HCT116 (cell line): Measurements from ENCODE around the gene KYAT1. TPM values are rescaled to one million over a fixed set of nuclear protein-coding genes. Genes with fewer than 3 reads are reported as not detected.

Experiments
- ATAC-seq: fragments of 200-7000 bp; cut with Tn5 transposase; 2 replicates; pipeline ENCODE4 v1.9.1; 2020; ENCODE audit warnings: mild to moderate bottlenecking, moderate library complexity
- BruUV-seq: library from RNA; stranded (reverse); fragments of 400-500 nt; replicated peaks from 2 replicates; lab custom pipeline; 2021; lab: Mats Ljungman, UMichigan
- CTCF ChIA-PET: fragments of 300-600 bp; sonication (Branson Sonifier 250); formaldehyde crosslinking; loops from one replicate; lab custom pipeline; 2021; ENCODE audit warnings: antibody characterized with exemption; lab: Charles Lee
- POLR2A ChIA-PET: fragments of 300-600, 350-600 bp; sonication (Branson Sonifier 250); formaldehyde crosslinking; loops from one replicate; lab custom pipeline; 2021; ENCODE audit warnings: antibody characterized with exemption; lab: Charles Lee
- RAD21 ChIA-PET, 2 experiments: fragments of 300-600 bp; sonication (Branson Sonifier 250); formaldehyde crosslinking; loops; one replicate each; lab custom pipeline; 2023; ENCODE audit warnings: low total read pairs in 2 of 2; ENCODE audit not compliant: uncharacterized antibody in 2 of 2, unreplicated experiment in 2 of 2, low non-redundant PET in 1 of 2; lab: Charles Lee
- DNase-seq: peaks from one replicate; pipeline ENCODE4 v3.0.0-alpha.2; 2010; ENCODE audit warnings: low read depth, low spot score
- H2AFZ ChIP-seq: fragments of 200-600 bp; shearing (Covaris generic), sonication (generic); 2 replicates; pipeline ENCODE4 v1.6.1; 2017; ENCODE audit warnings: low read depth, mixed run types, mixed read lengths, antibody characterized with exemption, low read length; ENCODE audit not compliant: poor library complexity, severe bottlenecking
- H3K27ac ChIP-seq: 2 replicates; pipeline ENCODE4 v1.5.1; 2012; ENCODE audit warnings: low read depth, low read length
- H3K27me3 ChIP-seq: fragments of 200-600 bp; sonication (generic); 2 replicates; pipeline ENCODE4 v1.6.1; 2016; ENCODE audit warnings: mixed run types, low read length, mixed read lengths; ENCODE audit not compliant: insufficient read depth
- H3K36me3 ChIP-seq, 2 experiments: fragments of 200-500 bp in 1 of 2; fragments of 200-600 bp in 1 of 2; sonication (Bioruptor generic) in 1 of 2; sonication (generic) in 1 of 2; 2 replicates each; pipeline versions ENCODE4 v1.5.1 to v1.6.1; 2014 to 2016; ENCODE audit warnings: low read length in 2 of 2, inconsistent platforms in 1 of 2, mixed read lengths in 1 of 2, mixed run types in 1 of 2; ENCODE audit not compliant: insufficient read depth in 2 of 2, control insufficient read depth in 1 of 2
- H3K4me1 ChIP-seq, 2 experiments: fragments of 200-600 bp in 1 of 2; sonication (generic) in 1 of 2; 2 replicates each; pipeline versions ENCODE4 v1.5.1 to v1.6.1; 2012 to 2017; ENCODE audit warnings: low read length in 2 of 2, inconsistent platforms in 1 of 2, mild to moderate bottlenecking in 1 of 2, mixed read lengths in 1 of 2, mixed run types in 1 of 2, moderate library complexity in 1 of 2; ENCODE audit not compliant: insufficient read depth in 2 of 2, control insufficient read depth in 1 of 2
- H3K4me2 ChIP-seq: fragments of 200-600 bp; sonication (generic); 2 replicates; pipeline ENCODE4 v1.6.1; 2017; ENCODE audit warnings: mixed run types, low read length, mixed read lengths
- H3K4me3 ChIP-seq, 2 experiments: fragments of 200-600 bp in 1 of 2; sonication (generic) in 1 of 2; replicated peaks in 1 of 2; 2 replicates each; pipeline ENCODE4 v1.5.1; 2011 to 2016; ENCODE audit warnings: low read length in 2 of 2, control low read depth in 1 of 2, low read depth in 1 of 2, mild to moderate bottlenecking in 1 of 2, mixed read lengths in 1 of 2, mixed run types in 1 of 2
- H3K79me2 ChIP-seq: fragments of 200-600 bp; sonication (generic); 2 replicates; pipeline ENCODE4 v1.6.1; 2017; ENCODE audit warnings: mild to moderate bottlenecking, mixed run types, low read length, moderate library complexity, mixed read lengths; ENCODE audit not compliant: insufficient read depth
- H3K9ac ChIP-seq: fragments of 200-600 bp; sonication (generic); 2 replicates; pipeline ENCODE4 v1.6.1; 2016; ENCODE audit warnings: low read length, mixed read lengths
- H3K9me2 ChIP-seq: fragments of 200-600 bp; sonication (generic), shearing (Covaris generic); 2 replicates; pipeline ENCODE4 v1.6.1; 2017; ENCODE audit warnings: mixed run types, mild to moderate bottlenecking, moderate library complexity; ENCODE audit not compliant: insufficient read depth
- H3K9me3 ChIP-seq, 2 experiments: fragments of 200-500 bp in 1 of 2; fragments of 200-600 bp in 1 of 2; sonication (Bioruptor generic) in 1 of 2; sonication (generic) in 1 of 2; 2 replicates each; pipeline ENCODE4 v1.6.1; 2014 to 2017; ENCODE audit warnings: low read length in 2 of 2, mixed read lengths in 2 of 2, inconsistent platforms in 1 of 2, low read depth in 1 of 2, mild to moderate bottlenecking in 1 of 2, mixed run types in 1 of 2, moderate library complexity in 1 of 2; ENCODE audit not compliant: control insufficient read depth in 1 of 2, insufficient read depth in 1 of 2
- H4K20me1 ChIP-seq: fragments of 200-600 bp; sonication (generic), shearing (Covaris generic); 2 replicates; pipeline ENCODE4 v1.6.1; 2017; ENCODE audit warnings: mixed run types, mild to moderate bottlenecking, moderate library complexity; ENCODE audit not compliant: insufficient read depth
- CBX3 ChIP-seq: IDR thresholded peaks from 2 replicates; pipeline ENCODE4 v1.6.1; 2012; ENCODE audit warnings: low read depth
- CTCF ChIP-seq, 3 experiments: fragments of 200-600 bp in 1 of 3; sonication (generic) in 1 of 3; IDR thresholded peaks in 2 of 3; conservative IDR thresholded peaks in 1 of 3; 2 replicates each; pipeline ENCODE4 v1.5.1; 2012 to 2017; ENCODE audit warnings: low read depth in 2 of 3, low read length in 2 of 3, antibody characterized with exemption in 1 of 3, borderline replicate concordance in 1 of 3, control low read depth in 1 of 3, mild to moderate bottlenecking in 1 of 3, mixed read lengths in 1 of 3, mixed run types in 1 of 3, moderate library complexity in 1 of 3; ENCODE audit not compliant: insufficient read depth in 1 of 3
- EGR1 ChIP-seq: IDR thresholded peaks from 2 replicates; pipeline ENCODE4 v1.6.1; 2012; ENCODE audit warnings: low read depth
- ELF1 ChIP-seq: IDR thresholded peaks from 2 replicates; pipeline ENCODE4 v1.6.1; 2012; ENCODE audit warnings: low read depth, borderline replicate concordance
- EZH2 ChIP-seq: fragments of 200-600 bp; sonication (generic); IDR thresholded peaks from 2 replicates; pipeline ENCODE4 v1.6.1; 2017; ENCODE audit warnings: antibody characterized with exemption, mixed run types
- EZH2phosphoT487 ChIP-seq: fragments of 200-600 bp; IDR thresholded peaks from 2 replicates; pipeline ENCODE4 v1.6.1; 2018; ENCODE audit warnings: antibody characterized with exemption, borderline replicate concordance
- FOSL1 ChIP-seq: IDR thresholded peaks from 2 replicates; pipeline ENCODE4 v1.6.1; 2012; ENCODE audit warnings: low read depth
- JUND ChIP-seq: IDR thresholded peaks from 2 replicates; pipeline ENCODE4 v1.6.1; 2012
- POLR2A ChIP-seq: IDR thresholded peaks from 2 replicates; pipeline ENCODE4 v1.7.0; 2011; ENCODE audit warnings: borderline replicate concordance; ENCODE audit not compliant: insufficient read depth, insufficient read length; ENCODE audit errors: extremely low read depth
- POLR2AphosphoS5 ChIP-seq: IDR thresholded peaks from 2 replicates; pipeline ENCODE4 v1.6.1; 2011; ENCODE audit warnings: mild to moderate bottlenecking, low read depth, low read length, moderate library complexity
- RAD21 ChIP-seq: IDR thresholded peaks from 2 replicates; pipeline ENCODE4 v1.6.1; 2012; ENCODE audit warnings: low read depth, mild to moderate bottlenecking
- REST ChIP-seq: IDR thresholded peaks from 2 replicates; pipeline ENCODE4 v1.6.1; 2012; ENCODE audit warnings: low read depth
- SIN3A ChIP-seq: IDR thresholded peaks from 2 replicates; pipeline ENCODE4 v1.6.1; 2012; ENCODE audit warnings: low read depth
- SP1 ChIP-seq: IDR thresholded peaks from 2 replicates; pipeline ENCODE4 v1.6.1; 2012; ENCODE audit warnings: low read depth
- SRF ChIP-seq: IDR thresholded peaks from 2 replicates; pipeline ENCODE4 v1.6.1; 2012; ENCODE audit warnings: low read depth
- TCF7L2 ChIP-seq: IDR thresholded peaks from 2 replicates; pipeline ENCODE4 v1.7.0; 2011; ENCODE audit warnings: borderline replicate concordance, inconsistent platforms; ENCODE audit not compliant: insufficient read depth, insufficient read length; ENCODE audit errors: extremely low read depth
- YY1 ChIP-seq: IDR thresholded peaks from 2 replicates; pipeline ENCODE4 v1.6.1; 2011; ENCODE audit warnings: low read length, low read depth, moderate library complexity, mild to moderate bottlenecking; ENCODE audit not compliant: insufficient replicate concordance; ENCODE audit errors: extremely low read depth
- ZNF274 ChIP-seq: fragments of 200-500 bp; sonication (Bioruptor generic); IDR thresholded peaks from 2 replicates; pipeline ENCODE4 v1.6.1; 2014; ENCODE audit warnings: mild to moderate bottlenecking, low read depth, low read length, inconsistent platforms
- intact Hi-C: fragments of 100-400 bp; cut with micrococcal nuclease; formaldehyde crosslinking; loops from 2 replicates; pipeline ENCODE4 v1.10.0; 2022
- total RNA-seq: library from RNA; stranded (reverse); gene quantifications from one replicate; pipeline ENCODE4 v1.2.1, GENCODE V29; 2021; ENCODE audit not compliant: unreplicated experiment
- TF ChIP-seq, protein P1 (sequence below): IDR thresholded peaks from 2 replicates; pipeline ENCODE4 v1.6.1; 2011; ENCODE audit warnings: mild to moderate bottlenecking, low read length, moderate library complexity; ENCODE audit not compliant: insufficient replicate concordance; ENCODE audit errors: extremely low read depth
- TF ChIP-seq, protein P2 (sequence below): IDR thresholded peaks from 2 replicates; pipeline ENCODE4 v1.6.1; 2012

Gene KYAT1
- total RNA-seq, 1 experiment from 2014 or later = 10.1 TPM

DNA sequence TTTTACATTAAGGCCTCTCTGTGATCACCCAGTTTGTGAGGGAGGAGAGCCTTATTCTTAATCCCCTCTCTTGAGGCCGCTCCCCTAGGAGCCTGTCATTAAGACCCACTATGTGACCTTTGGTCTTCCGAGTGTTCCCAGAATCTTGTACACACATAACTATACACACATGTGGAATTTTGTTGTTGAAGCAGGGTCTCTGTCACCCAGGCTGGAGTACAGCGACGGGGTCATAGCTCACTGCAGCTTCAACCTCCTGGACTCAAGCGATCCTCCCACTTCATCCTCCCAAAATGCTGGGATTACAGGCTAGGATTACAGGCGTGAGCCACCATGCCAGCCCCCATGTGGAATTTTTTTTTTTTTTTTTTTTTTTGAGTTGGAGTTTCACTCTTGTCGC lies 24.2 kb upstream of the KYAT1 start:
- Histone ChIP-seq H3K36me3 (peaks cover 6 to 14% of the 10 kb centered on the region in 2 experiments; a peak in 3 of 4 replicates), H3K79me2 (peaks cover 4% of the 10 kb centered on the region; the same call in 1 of the 2 replicates), H3K9me3 (no peaks in the 10 kb centered on the region), H3K4me2 (no peak overlapping the region), H3K4me3 (no peak overlapping the region), H3K9me2 (no peaks in the 10 kb centered on the region), H3K27me3 (no peaks in the 10 kb centered on the region), H3K9ac (no peak overlapping the region), H3K27ac (no peak overlapping the region), H4K20me1 (no peaks in the 10 kb centered on the region), H3K4me1 (peaks cover 16 to 30% of the 10 kb centered on the region in 2 experiments), H2AFZ (no peak overlapping the region)
- TF ChIP-seq RAD21 (no peak), CBX3 (no peak), EGR1 (no peak), CTCF (IDR thresholded peaks at IDR 0.05 in 2 of 3, conservative IDR thresholded peaks at IDR 0.05 in 1 of 3; ENCODE audit: borderline replicate concordance in 1 of 3, insufficient read depth in 1 of 3, low read depth in 2 of 3, low read length in 2 of 3) (no peak), POLR2A (no peak), ZNF274 (no peak), EZH2 (no peak), EZH2phosphoT487 (no peak), REST (no peak), YY1 (no peak), SRF (no peak), SIN3A (no peak), SP1 (no peak), TCF7L2 (no peak), JUND (no peak), FOSL1 (no peak), POLR2AphosphoS5 (no peak), ELF1 (no peak)
- TF ChIP-seq, protein P1, sequence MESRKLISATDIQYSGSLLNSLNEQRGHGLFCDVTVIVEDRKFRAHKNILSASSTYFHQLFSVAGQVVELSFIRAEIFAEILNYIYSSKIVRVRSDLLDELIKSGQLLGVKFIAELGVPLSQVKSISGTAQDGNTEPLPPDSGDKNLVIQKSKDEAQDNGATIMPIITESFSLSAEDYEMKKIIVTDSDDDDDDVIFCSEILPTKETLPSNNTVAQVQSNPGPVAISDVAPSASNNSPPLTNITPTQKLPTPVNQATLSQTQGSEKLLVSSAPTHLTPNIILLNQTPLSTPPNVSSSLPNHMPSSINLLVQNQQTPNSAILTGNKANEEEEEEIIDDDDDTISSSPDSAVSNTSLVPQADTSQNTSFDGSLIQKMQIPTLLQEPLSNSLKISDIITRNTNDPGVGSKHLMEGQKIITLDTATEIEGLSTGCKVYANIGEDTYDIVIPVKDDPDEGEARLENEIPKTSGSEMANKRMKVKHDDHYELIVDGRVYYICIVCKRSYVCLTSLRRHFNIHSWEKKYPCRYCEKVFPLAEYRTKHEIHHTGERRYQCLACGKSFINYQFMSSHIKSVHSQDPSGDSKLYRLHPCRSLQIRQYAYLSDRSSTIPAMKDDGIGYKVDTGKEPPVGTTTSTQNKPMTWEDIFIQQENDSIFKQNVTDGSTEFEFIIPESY = no peak
- TF ChIP-seq, protein P2, sequence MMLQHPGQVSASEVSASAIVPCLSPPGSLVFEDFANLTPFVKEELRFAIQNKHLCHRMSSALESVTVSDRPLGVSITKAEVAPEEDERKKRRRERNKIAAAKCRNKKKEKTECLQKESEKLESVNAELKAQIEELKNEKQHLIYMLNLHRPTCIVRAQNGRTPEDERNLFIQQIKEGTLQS = no peak
- ATAC-seq = no peak
- ChIA-PET POLR2A (no interaction called here), CTCF (no interaction called here), RAD21 (no interaction called here)
- no peak for DNase-seq
- no TSS peak for BruUV-seq
- intact Hi-C loops = no loop called here
